HG02610 (cell line): ENCODE results near the gene MPHOSPH8.
A peak's percentile ranks its signal among the peaks of the same experiment; 100 is the strongest.

Source experiments
- ATAC-seq: cut with Tn5 transposase; IDR thresholded peaks from one replicate; pipeline ENCODE4 v1.9.1; 2021; ENCODE audit warnings: mild to moderate bottlenecking, moderate library complexity; ENCODE audit not compliant: unreplicated experiment

MPHOSPH8 gene, protein sequence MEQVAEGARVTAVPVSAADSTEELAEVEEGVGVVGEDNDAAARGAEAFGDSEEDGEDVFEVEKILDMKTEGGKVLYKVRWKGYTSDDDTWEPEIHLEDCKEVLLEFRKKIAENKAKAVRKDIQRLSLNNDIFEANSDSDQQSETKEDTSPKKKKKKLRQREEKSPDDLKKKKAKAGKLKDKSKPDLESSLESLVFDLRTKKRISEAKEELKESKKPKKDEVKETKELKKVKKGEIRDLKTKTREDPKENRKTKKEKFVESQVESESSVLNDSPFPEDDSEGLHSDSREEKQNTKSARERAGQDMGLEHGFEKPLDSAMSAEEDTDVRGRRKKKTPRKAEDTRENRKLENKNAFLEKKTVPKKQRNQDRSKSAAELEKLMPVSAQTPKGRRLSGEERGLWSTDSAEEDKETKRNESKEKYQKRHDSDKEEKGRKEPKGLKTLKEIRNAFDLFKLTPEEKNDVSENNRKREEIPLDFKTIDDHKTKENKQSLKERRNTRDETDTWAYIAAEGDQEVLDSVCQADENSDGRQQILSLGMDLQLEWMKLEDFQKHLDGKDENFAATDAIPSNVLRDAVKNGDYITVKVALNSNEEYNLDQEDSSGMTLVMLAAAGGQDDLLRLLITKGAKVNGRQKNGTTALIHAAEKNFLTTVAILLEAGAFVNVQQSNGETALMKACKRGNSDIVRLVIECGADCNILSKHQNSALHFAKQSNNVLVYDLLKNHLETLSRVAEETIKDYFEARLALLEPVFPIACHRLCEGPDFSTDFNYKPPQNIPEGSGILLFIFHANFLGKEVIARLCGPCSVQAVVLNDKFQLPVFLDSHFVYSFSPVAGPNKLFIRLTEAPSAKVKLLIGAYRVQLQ

DNA sequence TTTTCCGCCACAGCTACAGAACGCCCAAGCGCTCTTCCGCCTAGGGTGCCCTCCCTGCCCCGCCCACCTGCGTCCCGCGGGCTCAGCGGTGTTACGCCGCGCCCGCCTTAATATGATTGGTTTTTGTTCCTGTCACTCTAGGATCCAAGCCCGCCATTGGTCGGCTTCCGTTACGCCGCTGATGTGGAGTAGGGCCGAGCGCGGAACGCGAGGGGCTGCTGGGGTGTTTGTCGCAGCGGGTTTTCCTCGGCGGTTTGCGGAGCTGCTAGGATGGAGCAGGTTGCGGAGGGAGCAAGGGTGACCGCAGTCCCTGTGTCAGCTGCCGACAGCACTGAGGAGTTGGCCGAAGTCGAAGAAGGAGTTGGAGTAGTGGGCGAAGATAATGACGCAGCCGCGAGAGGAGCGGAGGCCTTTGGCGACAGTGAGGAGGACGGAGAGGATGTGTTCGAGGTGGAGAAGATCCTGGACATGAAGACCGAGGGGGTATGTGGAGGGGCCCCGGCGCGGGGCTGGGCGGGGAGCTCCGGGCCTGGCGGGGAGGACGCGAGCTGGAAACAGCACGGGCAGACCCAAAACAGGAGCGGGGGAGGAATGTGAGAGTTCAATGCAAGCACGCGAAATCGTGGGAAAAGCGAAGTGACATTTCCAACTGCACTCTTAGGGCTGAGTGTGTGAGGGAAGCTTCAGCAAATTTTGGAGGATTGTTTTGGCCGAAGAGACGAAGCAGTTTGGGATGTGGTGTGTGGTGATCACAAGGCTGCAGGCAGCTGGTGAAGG is at the start of gene MPHOSPH8:
MPHOSPH8 (plus strand) TSS at position 181 of the 777 bp plus-strand sequence; CDS start at position 271, 90 bp downstream.
- peak; percentile 99 for ATAC-seq

DNA sequence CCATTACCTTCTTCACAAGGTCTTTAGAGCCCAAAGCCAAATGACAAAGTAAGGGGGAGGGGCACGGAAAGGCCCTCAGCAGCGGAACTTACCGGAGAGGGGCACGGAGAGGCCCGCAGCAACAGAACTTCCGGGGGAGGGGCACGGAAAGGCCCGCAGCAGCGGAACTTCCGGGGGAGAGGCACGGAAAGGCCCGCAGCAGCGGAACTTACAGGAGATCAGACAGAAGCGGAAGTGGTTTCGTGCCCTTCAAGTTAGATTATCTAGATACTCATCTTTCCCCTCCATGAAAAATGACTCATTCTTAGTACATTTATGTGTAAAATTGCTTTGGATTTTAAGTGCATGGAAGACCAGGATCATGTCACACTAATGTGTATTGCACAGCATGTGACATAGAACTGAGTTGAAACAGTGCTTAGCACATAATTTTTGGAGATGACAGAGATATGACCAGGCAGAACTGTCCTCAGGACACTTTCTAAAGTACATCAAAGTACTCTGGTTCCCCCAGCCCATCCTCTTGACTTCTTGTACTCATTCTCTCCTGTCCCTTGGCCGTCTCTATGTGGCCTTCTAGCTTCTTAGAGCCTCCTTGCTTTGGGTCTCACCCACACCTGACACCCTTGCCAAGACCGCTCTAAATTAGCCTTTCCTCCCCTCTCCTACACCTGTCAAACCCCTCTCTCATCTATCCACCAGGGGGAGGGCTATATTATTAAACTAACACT is 46.4 kb upstream of the MPHOSPH8 start:
- peak; percentile 91 for ATAC-seq

DNA sequence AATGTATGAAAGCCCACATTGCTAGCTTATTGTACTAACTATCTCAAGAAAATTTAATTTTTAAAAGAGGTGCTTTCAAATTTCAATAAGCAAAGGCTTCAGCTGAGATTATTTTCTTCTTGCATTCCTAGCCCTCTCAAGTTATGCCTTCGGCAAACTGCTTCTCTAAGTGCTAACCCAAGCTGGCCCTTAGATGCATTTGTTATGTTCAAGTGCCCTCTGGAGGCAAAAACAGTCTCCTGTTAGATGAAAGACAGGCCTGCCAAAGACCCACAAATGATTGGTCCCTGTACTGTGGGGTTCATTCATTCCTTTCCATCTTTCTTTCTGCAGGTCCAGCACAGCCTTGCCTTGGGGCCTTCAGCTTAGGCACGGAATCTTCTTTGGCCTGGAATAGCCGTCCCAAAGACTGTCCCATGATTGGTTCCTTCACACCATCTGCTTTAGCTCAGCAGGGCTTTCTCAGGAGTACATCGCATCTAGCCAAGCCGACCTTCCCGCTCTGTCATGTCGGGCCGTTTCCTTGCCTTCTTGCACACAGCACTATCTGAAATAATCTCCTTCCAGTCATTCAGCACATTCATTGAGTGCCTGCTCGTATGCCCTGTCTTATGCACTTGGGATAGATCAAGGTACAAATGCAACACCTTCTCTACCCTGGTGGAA is 45.7 kb upstream of the MPHOSPH8 start:
- ATAC-seq: peak; percentile 66

DNA sequence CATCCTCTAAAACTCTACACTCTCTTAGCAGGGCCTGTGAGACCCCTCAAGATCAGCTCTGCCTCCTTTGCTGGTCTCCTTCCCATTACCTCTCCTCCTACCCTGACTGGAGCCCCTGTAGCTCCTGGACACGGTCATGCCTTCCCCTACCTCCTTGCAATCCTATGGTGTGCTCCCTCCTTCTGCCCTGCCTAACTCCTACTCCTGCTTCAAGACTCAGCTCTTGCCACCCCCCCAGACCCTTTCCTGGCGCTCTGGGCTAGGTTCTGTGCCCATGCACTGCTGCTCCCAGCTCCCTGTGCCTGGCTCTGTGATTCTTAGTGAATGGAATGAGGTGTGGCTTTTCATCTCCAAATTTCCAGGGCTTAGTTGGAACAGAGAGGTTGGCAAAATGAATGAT is 44.1 kb upstream of the MPHOSPH8 start:
- ATAC-seq: no peak

DNA sequence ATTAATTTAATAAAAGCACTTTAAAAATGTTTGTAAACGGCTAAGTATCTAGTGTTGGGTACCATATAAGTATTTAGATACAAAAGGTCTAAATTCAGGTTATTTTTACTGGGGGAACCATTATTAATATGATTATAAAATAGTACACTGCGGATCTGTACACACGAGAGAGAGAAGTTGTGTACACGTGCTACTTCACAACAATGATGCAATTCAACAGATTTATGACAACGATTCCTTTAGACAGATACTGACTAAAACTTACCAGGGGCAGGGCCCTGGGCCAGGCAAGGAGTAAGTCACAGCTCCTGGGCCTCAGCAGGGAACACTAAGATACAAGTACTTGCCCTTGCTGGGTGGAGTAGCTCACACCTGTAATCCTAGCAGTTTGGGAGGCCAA is 43.0 kb upstream of the MPHOSPH8 start:
- ATAC-seq: no peak

DNA sequence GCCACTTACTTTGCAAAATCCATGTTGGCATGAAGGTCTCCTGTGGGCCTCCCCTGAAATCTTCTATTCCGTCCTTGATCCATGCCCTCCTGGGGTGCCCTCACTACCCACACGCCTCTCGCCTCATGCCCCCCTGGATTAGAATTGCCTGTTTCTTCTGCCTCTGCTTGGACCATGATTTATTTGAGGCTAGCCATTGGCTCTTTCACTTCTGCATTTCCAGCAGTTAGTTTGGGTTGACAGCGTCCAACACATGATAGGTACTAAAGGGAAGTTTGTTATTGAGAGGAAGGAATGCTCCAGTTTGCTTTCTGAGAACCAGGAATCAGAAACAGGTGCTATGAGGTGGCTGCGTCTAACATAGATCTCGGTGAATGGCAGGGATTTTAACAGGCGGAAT is 41.6 kb upstream of the MPHOSPH8 start:
- ATAC-seq: no peak

DNA sequence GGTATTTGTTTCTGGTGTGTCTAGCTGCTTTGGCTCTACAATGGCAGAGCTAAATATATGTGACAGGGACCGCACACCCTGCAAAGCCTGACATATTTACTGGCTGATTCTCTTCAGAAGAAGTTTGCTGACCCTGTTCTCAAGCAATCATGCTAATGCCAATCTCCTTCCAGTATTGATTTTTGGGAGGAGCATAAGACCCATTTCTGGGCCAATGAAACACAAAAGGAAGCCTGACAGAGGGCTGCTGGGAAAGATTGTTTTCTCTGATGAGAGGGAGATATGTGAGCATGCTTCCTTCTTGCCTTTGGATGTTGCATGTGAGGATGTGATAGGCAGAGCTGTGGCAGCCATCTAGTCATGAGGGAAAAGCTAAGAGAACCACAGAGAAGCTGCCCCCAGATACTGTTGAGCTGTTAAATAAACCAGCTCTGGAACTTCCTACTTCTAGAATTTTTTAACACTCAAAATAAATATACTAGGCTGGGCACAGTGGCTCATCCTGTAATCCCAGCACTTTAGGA is 40.7 kb upstream of the MPHOSPH8 start:
- ATAC-seq: no peak

DNA sequence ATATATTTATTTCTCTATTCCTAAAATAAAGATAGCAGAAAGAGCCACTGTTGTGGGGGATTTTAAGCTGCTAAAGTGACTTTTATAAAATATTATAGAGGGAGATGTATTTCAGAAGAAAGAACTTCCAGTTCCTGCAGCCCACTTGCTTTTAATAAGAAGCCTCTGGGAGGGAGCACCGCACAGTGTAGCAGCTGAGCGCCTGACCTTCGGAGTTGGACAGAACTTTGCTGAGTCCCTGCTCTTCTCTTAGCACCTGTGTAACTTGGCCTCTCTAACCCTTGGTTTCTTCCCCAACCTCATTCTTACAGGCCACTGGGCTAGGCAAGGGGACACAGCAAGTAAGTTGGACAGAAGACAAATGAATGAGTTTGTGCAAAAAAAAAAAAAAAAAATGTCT is 37.4 kb upstream of the MPHOSPH8 start:
- no peak for ATAC-seq

DNA sequence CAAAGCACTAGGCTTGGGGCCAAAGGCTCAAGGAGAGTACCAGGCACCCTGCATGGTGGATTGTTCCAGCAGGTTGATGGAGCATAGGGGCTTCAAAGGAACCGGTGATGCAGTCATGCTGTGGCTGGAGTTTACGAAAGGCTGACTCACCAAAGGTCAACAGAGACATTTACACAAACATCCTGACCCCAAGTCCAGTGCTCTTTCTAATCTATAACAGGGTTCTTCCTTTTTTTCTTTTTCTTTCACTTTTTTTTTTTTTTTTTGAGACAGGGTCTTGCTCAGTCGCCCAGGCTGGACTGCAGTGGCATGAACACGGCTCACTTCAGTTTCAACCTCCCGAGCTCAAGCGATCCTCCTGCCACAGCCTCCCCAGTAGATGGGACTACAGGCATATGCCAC is 36.5 kb upstream of the MPHOSPH8 start:
- no peak for ATAC-seq

DNA sequence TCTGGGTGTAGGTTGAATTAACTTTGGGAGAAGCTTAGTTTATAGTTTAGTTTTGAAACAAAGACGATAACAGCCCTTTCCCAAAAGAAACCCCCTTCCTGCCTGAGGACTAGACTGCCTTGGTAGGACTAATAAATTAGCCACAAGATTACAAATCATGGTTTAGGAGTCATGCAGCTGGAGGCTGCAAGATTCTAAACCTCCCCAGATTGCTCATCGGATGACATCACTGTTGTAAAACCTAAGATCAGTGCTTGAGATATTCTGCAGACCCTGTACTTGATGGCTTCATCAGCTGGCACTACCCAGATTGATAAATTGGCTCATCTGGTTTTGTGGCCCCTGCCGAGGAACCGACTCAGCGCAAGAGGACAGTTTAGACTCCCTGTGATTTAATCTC is 35.9 kb upstream of the MPHOSPH8 start:
- ATAC-seq: no peak

DNA sequence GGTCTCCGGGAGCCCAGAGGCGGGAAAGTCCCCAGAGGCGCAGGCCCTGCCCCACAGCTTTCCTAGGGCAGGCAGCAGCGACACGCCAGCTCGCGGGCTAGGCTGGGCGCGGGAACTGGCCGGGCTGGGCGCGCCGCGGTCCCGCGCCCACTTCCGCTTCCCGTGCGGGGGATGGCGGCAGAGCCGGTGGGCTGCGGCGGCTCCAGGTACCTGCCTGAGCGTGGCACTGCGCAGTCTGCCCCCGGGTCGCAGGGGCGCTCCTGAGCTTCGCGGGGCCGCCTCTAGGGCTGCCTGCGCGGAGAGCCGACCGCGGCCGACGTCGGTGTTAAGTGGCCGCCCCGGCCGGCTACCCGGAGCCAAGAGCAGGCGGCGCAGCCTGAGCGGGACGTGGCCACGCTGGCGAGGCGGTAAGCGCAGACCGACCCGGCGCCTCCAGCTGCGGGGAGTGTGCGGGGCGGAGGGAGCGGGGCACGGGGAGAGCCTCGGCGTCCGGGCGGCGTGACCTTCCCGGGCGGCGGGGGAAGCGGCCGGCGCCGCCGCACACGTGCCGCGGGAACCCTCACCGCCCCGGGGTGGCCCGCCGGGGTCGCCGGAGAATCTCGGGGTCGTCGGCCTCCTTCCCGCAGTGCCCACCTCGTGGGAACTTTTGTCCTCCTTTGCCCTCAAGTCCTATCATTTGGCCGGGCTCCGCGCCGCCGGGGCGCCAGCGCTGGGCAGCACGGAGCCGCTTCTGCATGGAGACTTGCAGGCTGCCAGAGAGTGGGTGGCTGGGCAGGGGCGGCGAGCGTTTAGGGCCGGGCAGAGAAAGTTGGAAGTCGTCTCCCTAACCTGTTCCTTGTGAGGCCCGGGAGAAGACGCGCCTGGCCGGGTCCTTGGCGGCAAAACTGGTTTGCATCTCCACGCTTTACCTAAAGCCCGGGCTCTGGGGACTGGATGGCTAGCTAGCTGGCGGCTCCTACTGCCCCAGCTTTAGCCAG is 31.4 kb upstream of the MPHOSPH8 start:
- ATAC-seq: peak; percentile 85

DNA sequence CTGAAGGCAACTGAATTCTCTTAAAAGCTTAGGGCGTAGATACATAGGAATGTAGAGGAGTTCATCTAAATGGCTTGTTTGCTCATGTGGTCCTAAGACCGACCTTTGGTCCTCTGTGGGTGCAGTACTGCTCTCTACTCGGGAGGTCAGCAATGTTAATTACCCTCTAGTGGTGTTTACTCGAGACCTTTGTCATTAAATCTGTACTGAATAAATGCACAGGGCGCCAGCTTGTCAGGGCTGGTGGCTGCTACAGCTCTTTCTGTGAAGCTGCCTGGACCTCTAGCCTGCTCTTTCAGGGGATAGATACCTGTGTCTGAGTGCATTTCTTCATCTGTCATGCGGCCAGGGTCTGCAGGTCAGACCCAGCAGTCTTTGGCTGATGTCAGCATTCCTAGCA is 29.2 kb upstream of the MPHOSPH8 start:
- no peak for ATAC-seq

DNA sequence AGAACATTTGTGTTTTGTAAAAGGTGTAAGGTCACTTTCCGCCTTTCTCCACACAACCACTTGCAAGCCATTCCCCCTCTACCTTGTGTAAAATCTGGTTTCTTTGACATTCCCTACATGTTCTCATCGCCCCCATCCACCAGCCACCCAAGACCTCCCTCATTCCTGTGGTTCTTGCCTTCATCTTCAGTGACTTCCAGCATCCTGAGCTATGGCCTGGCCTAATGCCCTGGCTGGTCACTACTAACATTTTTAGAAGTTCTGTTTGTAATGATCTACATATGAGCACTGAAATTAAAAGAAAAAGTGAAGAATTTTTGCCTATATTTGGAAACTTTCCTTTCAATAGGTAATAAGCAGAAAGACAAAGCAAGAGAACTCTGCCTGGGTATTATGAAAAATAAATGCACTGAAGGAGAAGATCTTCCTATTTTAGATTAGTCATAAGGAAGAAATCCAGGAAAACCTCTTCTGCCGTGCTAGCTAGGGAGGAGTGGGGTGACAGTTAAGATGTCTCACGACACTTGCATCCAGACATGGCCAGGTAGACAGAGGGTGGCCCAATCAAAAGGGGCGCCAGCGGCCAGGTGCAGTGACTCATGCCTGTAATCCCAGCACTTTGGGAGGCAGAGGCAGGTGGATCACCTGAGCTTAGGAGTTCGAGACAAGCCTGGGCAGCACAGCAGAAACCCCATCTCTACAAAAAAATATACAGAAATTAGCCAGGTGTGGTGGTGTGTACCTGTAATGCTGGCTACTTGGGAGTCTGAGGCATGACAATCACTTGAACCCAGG is 28.1 kb upstream of the MPHOSPH8 start:
- no peak for ATAC-seq

DNA sequence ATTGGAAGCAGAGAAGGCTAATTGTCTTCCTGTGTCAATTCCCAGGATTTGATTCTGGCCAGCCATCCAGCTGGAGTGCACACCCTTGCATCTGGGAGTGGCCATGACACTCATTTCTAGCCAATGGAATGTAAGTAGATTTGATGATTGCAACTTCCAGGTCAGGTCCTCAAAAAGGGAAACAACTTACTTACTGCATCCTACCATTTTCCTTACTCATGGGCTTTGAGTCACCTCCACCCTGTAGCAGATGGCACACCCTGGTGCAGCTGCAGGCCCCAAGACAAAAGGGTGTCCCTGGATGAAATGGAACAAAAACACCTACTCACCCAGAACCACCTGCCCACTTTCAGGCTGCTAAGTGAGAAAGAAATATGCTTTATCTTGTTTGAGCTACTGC is 27.3 kb upstream of the MPHOSPH8 start:
- ATAC-seq: no peak

DNA sequence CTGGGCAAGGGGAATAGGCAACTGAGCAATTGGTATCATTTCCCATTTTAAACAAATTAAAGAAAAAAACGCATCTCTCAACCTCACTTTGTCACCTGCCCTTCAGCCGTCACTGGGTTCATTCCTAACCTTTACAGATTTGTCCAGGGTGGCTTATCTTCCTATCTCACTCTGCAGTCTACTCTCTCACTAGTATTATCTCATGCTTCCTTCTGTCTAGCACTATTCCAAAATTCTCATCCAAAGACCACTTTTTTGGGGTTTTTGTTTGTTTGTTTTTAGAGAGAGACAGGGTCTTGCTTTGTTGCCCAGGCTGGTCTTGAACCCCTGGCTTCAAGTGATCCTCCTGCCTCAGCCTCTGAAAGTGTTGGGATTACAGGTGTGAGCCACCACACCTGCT is 26.7 kb upstream of the MPHOSPH8 start:
- no peak for ATAC-seq

DNA sequence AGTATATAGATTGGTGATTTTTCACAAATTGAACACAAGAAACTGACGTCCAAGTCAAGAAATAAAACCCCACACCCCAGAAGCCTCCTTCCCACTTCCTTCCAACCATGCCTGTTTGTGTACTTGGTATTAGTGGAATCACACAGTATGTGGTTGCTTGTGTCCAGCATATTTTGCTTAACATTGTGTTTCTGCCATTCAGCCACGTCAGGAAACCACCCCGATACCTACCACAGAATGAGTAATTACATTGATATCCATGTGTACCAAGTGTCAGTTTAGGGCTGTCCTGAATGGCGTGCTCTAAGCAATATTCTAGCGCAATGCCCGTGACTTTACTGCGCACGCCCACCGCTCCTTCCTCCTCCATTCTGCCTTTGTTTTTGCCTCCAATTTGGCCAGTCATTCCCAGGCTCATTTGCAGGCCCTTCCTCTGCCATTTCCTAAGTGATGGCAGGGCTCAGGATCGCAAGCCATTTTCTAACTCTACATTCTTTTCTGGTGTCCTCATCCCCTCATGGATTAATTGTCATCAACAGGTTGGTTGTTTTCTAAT is 25.9 kb upstream of the MPHOSPH8 start:
- ATAC-seq: no peak

DNA sequence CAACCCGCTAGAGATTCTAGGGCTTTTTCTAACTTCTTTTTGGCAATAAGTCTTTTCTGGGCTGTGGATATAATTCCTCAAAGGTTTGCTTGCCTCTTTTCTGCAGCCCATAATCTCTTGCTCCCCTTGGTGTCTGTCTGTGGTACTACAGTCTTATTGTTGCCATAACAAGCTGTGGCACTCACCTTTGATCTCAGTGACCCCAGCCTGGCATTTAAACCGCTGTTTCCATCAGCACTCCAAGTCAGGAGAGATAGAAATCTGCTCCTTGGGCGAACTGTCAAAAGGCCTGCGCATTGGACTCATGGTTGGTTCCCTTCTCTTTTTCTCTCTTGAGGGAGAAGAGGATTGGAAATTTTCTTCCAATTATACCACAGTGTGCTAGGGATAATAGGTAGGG is 14.5 kb upstream of the MPHOSPH8 start:
- ATAC-seq: no peak

DNA sequence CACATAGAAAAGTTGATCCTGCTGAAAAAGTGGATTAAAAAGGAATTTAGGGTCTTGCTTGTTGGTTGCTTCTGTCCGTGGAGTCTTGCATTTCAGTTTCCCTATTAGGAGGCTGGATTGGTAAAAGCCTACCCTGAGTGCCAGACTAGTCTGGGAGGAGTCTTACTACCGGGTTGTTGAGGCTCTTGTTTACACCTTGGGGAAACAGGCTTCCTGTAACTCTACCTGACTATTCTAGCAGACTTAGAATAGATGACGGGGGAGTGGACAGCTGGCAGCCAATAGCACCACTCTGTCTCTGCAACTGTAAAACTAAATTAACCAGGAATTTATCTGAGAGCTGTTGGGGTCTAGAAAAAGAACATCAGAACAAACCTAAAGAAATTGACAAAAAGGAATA is 11.3 kb upstream of the MPHOSPH8 start:
- ATAC-seq: no peak
